B cell (primary cell): ENCODE data around the gene BBX. TPM values are rescaled to one million over a fixed set of nuclear protein-coding genes. Genes with fewer than 3 reads are reported as not detected.
A peak's percentile ranks its signal among the peaks of the same experiment; 100 is the strongest.

Experiments
- ATAC-seq: fragments of 200-7000 bp; cut with Tn5 transposase; one replicate; pipeline ENCODE4 v1.10.0; 2021; ENCODE audit warnings: low read depth, mild to moderate bottlenecking, moderate number of reproducible peaks, moderate library complexity
- CTCF ChIA-PET: fragments of 350-600 bp; sonication (Branson Sonifier 250); formaldehyde crosslinking; loops from one replicate; lab custom pipeline; 2021; ENCODE audit warnings: antibody characterized with exemption, inconsistent platforms; lab: Charles Lee
- POLR2A ChIA-PET: fragments of 350-600 bp; sonication (Branson Sonifier 250); formaldehyde crosslinking; loops from one replicate; lab custom pipeline; 2021; ENCODE audit warnings: antibody characterized with exemption; lab: Charles Lee
- DNase-seq: peaks from one replicate; pipeline ENCODE4 v3.0.0; 2013
- H2AFZ ChIP-seq: 2 replicates; pipeline ENCODE4 v1.6.1; 2012; ENCODE audit warnings: mild to moderate bottlenecking, low read depth, low read length; ENCODE audit not compliant: insufficient read depth, poor library complexity, severe bottlenecking
- H3K27ac ChIP-seq, 2 donors: 1 replicate in 1 of 2; 2 replicates in 1 of 2; pipeline ENCODE4 v1.5.1; 2012 to 2013; ENCODE audit warnings: low read length in 2 of 2, mild to moderate bottlenecking in 2 of 2, moderate library complexity in 1 of 2
- H3K27me3 ChIP-seq, 4 experiments: fragments of 200-600 bp in 1 of 4; sonication (generic) in 1 of 4; replicated peaks in 1 of 4; 1 replicate in 2 of 4; 2 replicates in 2 of 4; pipeline versions ENCODE4 v1.6.1 to v1.7.0; 2013 to 2016; ENCODE audit warnings: low read length in 3 of 4, mild to moderate bottlenecking in 2 of 4, mixed read lengths in 1 of 4, moderate library complexity in 1 of 4; ENCODE audit not compliant: insufficient read depth in 4 of 4, control insufficient read depth in 3 of 4; ENCODE audit errors: control extremely low read depth in 1 of 4
- H3K36me3 ChIP-seq, 2 experiments: replicated peaks in 1 of 2; 1 replicate in 1 of 2; 2 replicates in 1 of 2; pipeline versions ENCODE4 v1.6.1 to v1.7.1; 2013; ENCODE audit warnings: low read length in 1 of 2; ENCODE audit not compliant: insufficient read depth in 2 of 2, control insufficient read depth in 1 of 2; ENCODE audit errors: control extremely low read depth in 1 of 2, extremely low read depth in 1 of 2
- H3K4me1 ChIP-seq, 2 donors: fragments of 200-600 bp in 1 of 2; sonication (generic) in 1 of 2; 1 replicate in 1 of 2; 2 replicates in 1 of 2; pipeline versions ENCODE4 v1.5.1 to v1.6.1; 2013 to 2017; ENCODE audit warnings: low read length in 2 of 2; ENCODE audit not compliant: control insufficient read depth in 2 of 2, insufficient read depth in 2 of 2
- H3K4me2 ChIP-seq: replicated peaks from 2 replicates; pipeline ENCODE3; 2012; ENCODE audit warnings: mild to moderate bottlenecking, low read depth, low read length; ENCODE audit not compliant: poor library complexity, severe bottlenecking
- H3K4me3 ChIP-seq, 5 experiments: fragments of 200-600 bp in 1 of 5; sonication (generic) in 1 of 5; 1 replicate in 3 of 5; 2 replicates in 2 of 5; pipeline versions ENCODE4 v1.5.1 to v1.7.0; 2011 to 2016; ENCODE audit warnings: low read length in 4 of 5, mild to moderate bottlenecking in 4 of 5, low read depth in 2 of 5, control low read depth in 1 of 5, moderate library complexity in 1 of 5; ENCODE audit not compliant: insufficient read depth in 1 of 5; ENCODE audit errors: control extremely low read depth in 1 of 5, extremely low read depth in 1 of 5
- H3K79me2 ChIP-seq: fragments of 200-600 bp; sonication (generic); one replicate; pipeline ENCODE4 v1.6.0; 2016; ENCODE audit warnings: low read length; ENCODE audit not compliant: control insufficient read depth, insufficient read depth
- H3K9ac ChIP-seq: fragments of 200-600 bp; sonication (generic); 2 replicates; pipeline ENCODE4 v1.6.1; 2017; ENCODE audit warnings: mild to moderate bottlenecking, low read length, moderate library complexity
- H3K9me3 ChIP-seq, 3 donors: one replicate each; pipeline versions ENCODE4 v1.6.1 to v1.7.1; 2013; ENCODE audit warnings: low read length in 2 of 3; ENCODE audit not compliant: control insufficient read depth in 2 of 3, insufficient read depth in 1 of 3; ENCODE audit errors: control extremely low read depth in 1 of 3
- H4K20me1 ChIP-seq: 2 replicates; pipeline ENCODE4 v1.6.0; 2012; ENCODE audit warnings: mild to moderate bottlenecking, low read length; ENCODE audit not compliant: insufficient read depth, control insufficient read depth, poor library complexity, severe bottlenecking
- H3K27ac Mint-ChIP-seq: one replicate; pipeline ENCODE4 v1.8.0; 2021; ENCODE audit warnings: mixed read lengths
- H3K27me3 Mint-ChIP-seq: one replicate; pipeline ENCODE4 v1.8.0; 2021; ENCODE audit warnings: mixed read lengths
- H3K4me1 Mint-ChIP-seq: one replicate; pipeline ENCODE4 v1.8.0; 2021; ENCODE audit warnings: mixed read lengths
- H3K4me3 Mint-ChIP-seq: one replicate; pipeline ENCODE4 v1.8.0; 2021; ENCODE audit warnings: mixed read lengths
- H3K9me3 Mint-ChIP-seq: one replicate; pipeline ENCODE4 v1.8.0; 2022; ENCODE audit warnings: mixed read lengths; ENCODE audit not compliant: insufficient read depth
- EZH2 ChIP-seq: IDR thresholded peaks from 2 replicates; pipeline ENCODE4 v1.6.1; 2012; ENCODE audit warnings: borderline replicate concordance, low read depth, mild to moderate bottlenecking, moderate library complexity, low read length; ENCODE audit not compliant: insufficient read depth, poor library complexity, severe bottlenecking
- WGBS: methylation state at CpG from one replicate; pipeline ENCODE4 v1.1.5; 2013; ENCODE audit warnings: missing lambda C conversion rate; ENCODE audit not compliant: insufficient coverage; 5-methylcytosine and 5-hydroxymethylcytosine counted together
- intact Hi-C: fragments of 100-400 bp; cut with micrococcal nuclease; formaldehyde crosslinking; loops from one replicate; pipeline ENCODE4 v1.10.0; 2022
- polyA plus RNA-seq: library from polyadenylated mRNA; depleted of rRNA; stranded (reverse); fragments of >200 nt; gene quantifications from 2 replicates; pipeline ENCODE4 v1.2.3, GENCODE V29; 2012
- total RNA-seq, 2 donors: library from RNA; stranded (reverse); fragments of 120-200 nt in 1 of 2; gene quantifications; 1 replicate in 1 of 2; 2 replicates in 1 of 2; pipeline versions ENCODE4 v1.2.3 to v1.2.4, GENCODE V29; 2013 to 2022
- TF ChIP-seq, protein P1 (sequence below): fragments of 200-600 bp; IDR thresholded peaks from one replicate; pipeline ENCODE4 v1.8.0; 2022; ENCODE audit warnings: antibody characterized with exemption, mild to moderate bottlenecking

BBX gene
- total and polyA plus RNA-seq, 2 donors (not counting 1 experiment from before 2014, with no cell fraction given): 27.8 to 133 TPM

DNA sequence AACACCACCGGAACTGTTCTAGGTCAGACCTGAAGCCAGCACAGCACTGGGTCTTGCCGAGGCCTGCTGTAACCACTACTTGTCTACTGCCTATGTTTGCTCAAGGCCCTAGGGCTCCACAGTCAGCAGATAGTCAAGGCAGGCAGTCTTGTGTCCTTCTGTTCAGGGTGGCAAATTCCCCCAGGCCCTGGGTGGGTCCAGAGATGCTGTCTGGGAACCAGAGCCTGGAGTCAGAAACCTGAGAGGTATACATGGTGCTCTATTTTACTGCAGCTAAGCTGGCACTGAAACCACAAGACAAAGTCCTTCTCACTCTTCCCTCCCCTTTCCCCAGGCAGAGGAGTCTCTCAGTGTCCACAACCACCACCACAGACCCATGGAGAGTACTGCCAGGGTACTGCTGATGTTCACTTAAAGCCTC lies 89.9 kb downstream of the BBX start:
- peaks cover 19% of the 10 kb centered on the region for H3K9me3 Mint-ChIP-seq
- H3K27me3 Mint-ChIP-seq: no peaks in the 10 kb centered on the region
- no peak overlapping the region for H3K9ac ChIP-seq
- no peaks in the 10 kb centered on the region for H3K27me3 ChIP-seq
- peaks cover 34% of the 10 kb centered on the region for H3K4me1 Mint-ChIP-seq
- intact Hi-C loops: no loop called here
- CTCF ChIA-PET: no interaction called here
- peaks cover 9 to 10% (median 9%) of the 10 kb centered on the region in 3 donors for H3K9me3 ChIP-seq
- H3K4me1 ChIP-seq: no peaks in the 10 kb centered on the region
- H3K36me3 ChIP-seq: peaks cover 0 to 9% of the 10 kb centered on the region in 2 experiments
- no peak overlapping the region for H3K27ac ChIP-seq
- WGBS: 100% methylated on average over 2 of the region's 2 CpGs
- ATAC-seq (no peak), DNase-seq (no peak)
- TF ChIP-seq, protein P1, sequence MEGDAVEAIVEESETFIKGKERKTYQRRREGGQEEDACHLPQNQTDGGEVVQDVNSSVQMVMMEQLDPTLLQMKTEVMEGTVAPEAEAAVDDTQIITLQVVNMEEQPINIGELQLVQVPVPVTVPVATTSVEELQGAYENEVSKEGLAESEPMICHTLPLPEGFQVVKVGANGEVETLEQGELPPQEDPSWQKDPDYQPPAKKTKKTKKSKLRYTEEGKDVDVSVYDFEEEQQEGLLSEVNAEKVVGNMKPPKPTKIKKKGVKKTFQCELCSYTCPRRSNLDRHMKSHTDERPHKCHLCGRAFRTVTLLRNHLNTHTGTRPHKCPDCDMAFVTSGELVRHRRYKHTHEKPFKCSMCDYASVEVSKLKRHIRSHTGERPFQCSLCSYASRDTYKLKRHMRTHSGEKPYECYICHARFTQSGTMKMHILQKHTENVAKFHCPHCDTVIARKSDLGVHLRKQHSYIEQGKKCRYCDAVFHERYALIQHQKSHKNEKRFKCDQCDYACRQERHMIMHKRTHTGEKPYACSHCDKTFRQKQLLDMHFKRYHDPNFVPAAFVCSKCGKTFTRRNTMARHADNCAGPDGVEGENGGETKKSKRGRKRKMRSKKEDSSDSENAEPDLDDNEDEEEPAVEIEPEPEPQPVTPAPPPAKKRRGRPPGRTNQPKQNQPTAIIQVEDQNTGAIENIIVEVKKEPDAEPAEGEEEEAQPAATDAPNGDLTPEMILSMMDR: no peak
- no peak for TF ChIP-seq EZH2
- no peak overlapping the region for H3K4me2 ChIP-seq
- H3K4me3 ChIP-seq: no peak overlapping the region
- H3K27ac Mint-ChIP-seq: no peak overlapping the region
- peaks cover 39% of the 10 kb centered on the region for H4K20me1 ChIP-seq
- POLR2A ChIA-PET: interaction anchor here (0.6 kb wide), 1 partner anchor 52 kb away, joined by 3 read pairs; no protein-coding TSS in a partner anchor
- no peak overlapping the region for H3K4me3 Mint-ChIP-seq
- peaks cover 89% of the 10 kb centered on the region for H3K79me2 ChIP-seq
- H2AFZ ChIP-seq: no peak overlapping the region

DNA sequence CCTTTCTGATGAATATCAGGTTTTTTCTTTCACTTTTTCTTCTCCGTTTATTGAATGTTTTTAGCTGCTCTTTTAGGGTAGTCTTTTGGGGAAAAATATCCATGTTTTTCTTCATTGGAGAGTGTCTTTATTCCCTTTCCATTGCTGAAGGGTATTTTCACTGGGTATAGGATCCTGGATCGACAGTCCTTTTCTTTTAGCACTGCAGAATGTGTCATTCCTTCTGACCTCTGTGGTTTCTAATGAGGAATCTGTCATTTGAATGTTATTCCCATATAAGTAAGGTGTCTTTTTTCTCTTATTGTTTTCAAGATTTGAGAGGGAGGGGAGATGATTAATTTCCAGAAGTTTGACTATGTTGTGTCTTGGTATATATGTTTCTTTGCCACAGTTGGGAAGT lies 96.8 kb downstream of the BBX start:
- no peaks in the 10 kb centered on the region for H3K36me3 ChIP-seq
- peaks cover 74% of the 10 kb centered on the region for H3K79me2 ChIP-seq
- WGBS: no CpG with 5 or more reads among the region's 2 CpGs
- TF ChIP-seq, protein P1: no peak
- no peak for TF ChIP-seq EZH2
- ChIA-PET POLR2A (no interaction called here), CTCF (no interaction called here)
- H3K9me3 ChIP-seq: no peaks in the 10 kb centered on the region
- H3K4me2 ChIP-seq: no peak overlapping the region
- no peak overlapping the region for H2AFZ ChIP-seq
- intact Hi-C loops: loop anchor here (2.0 kb wide), 1 partner anchor 15 kb away; no protein-coding TSS in a partner anchor
- H3K9me3 Mint-ChIP-seq: no peaks in the 10 kb centered on the region
- no peak overlapping the region for H3K4me3 ChIP-seq
- peaks cover 0 to 30% of the 10 kb centered on the region in 2 donors for H3K4me1 ChIP-seq
- H3K4me1 Mint-ChIP-seq: peaks cover 71% of the 10 kb centered on the region
- no peak overlapping the region for H3K27ac Mint-ChIP-seq
- no peak for ATAC-seq
- H3K9ac ChIP-seq: no peak overlapping the region
- no peaks in the 10 kb centered on the region for H3K27me3 ChIP-seq
- peak overlapping the region; percentile 15 for H3K4me3 Mint-ChIP-seq
- H3K27me3 Mint-ChIP-seq: no peaks in the 10 kb centered on the region
- no peak for DNase-seq
- H3K27ac ChIP-seq: no peak overlapping the region
- peaks cover 46% of the 10 kb centered on the region for H4K20me1 ChIP-seq
